ENCODE data around the gene RCSD1.

RCSD1 gene

GRCh38 chr1:167592475-167592874 lies 37.6 kb upstream of the RCSD1 start:
- H4K20me1 ChIP-seq (ENCODE audit: insufficient read depth, low read length): no peaks in the 10 kb centered on the region
- H3K79me2 ChIP-seq (ENCODE audit: insufficient read depth, low read length): no peaks in the 10 kb centered on the region
- no peaks in the 10 kb centered on the region for H3K4me1 ChIP-seq (ENCODE audit: insufficient read depth, low read length)
- H3K4me3 ChIP-seq (ENCODE audit: low read depth in 1 of 2, low read length in 2 of 2): no peak overlapping the region
- no peaks in the 10 kb centered on the region for H3K27me3 ChIP-seq (ENCODE audit: insufficient read depth, low read length, poor library complexity)
- H2AFZ ChIP-seq (ENCODE audit: low read depth, low read length): no peak overlapping the region
- no peak overlapping the region for H3K27ac ChIP-seq (ENCODE audit: low read length)
- ATAC-seq (ENCODE audit: insufficient read depth, low read depth): no peak
- TF ChIP-seq EZH2 (IDR thresholded peaks at IDR 0.05; ENCODE audit: borderline replicate concordance, low read depth, low read length, severe bottlenecking) (no peak), CTCF (IDR thresholded peaks at IDR 0.05; ENCODE audit: borderline replicate concordance, extremely low read depth, low read length, poor library complexity, severe bottlenecking) (no peak)
- DNase-seq: no peak
- no peaks in the 10 kb centered on the region for H3K36me3 ChIP-seq (ENCODE audit: insufficient read depth, low read length)
- H3K9me3 ChIP-seq (ENCODE audit: insufficient read depth, low read length, severe bottlenecking): no peaks in the 10 kb centered on the region
- no peak overlapping the region for H3K9ac ChIP-seq (ENCODE audit: low read depth, low read length)
- no peak overlapping the region for H3K4me2 ChIP-seq (ENCODE audit: insufficient read depth, low read length)

- H3K27ac ChIP-seq (ENCODE audit: low read length): no peak overlapping the region
- H3K36me3 ChIP-seq (ENCODE audit: insufficient read depth, low read length): no peaks in the 10 kb centered on the region
- H3K9me3 ChIP-seq (ENCODE audit: insufficient read depth, low read length, severe bottlenecking): no peaks in the 10 kb centered on the region
- no peaks in the 10 kb centered on the region for H3K27me3 ChIP-seq (ENCODE audit: insufficient read depth, low read length, poor library complexity)
- TF ChIP-seq EZH2 (IDR thresholded peaks at IDR 0.05; ENCODE audit: borderline replicate concordance, low read depth, low read length, severe bottlenecking) (no peak), CTCF (IDR thresholded peaks at IDR 0.05; ENCODE audit: borderline replicate concordance, extremely low read depth, low read length, poor library complexity, severe bottlenecking) (no peak)
- H3K4me2 ChIP-seq (ENCODE audit: insufficient read depth, low read length): no peak overlapping the region
- no peaks in the 10 kb centered on the region for H4K20me1 ChIP-seq (ENCODE audit: insufficient read depth, low read length)
- no peak for DNase-seq
- H3K4me1 ChIP-seq (ENCODE audit: insufficient read depth, low read length): no peaks in the 10 kb centered on the region
- H3K79me2 ChIP-seq (ENCODE audit: insufficient read depth, low read length): no peaks in the 10 kb centered on the region
- no peak for ATAC-seq (ENCODE audit: insufficient read depth, low read depth)
- H3K4me3 ChIP-seq (ENCODE audit: low read depth in 1 of 2, low read length in 2 of 2): no peak overlapping the region
- no peak overlapping the region for H2AFZ ChIP-seq (ENCODE audit: low read depth, low read length)
- no peak overlapping the region for H3K9ac ChIP-seq (ENCODE audit: low read depth, low read length)
These were observed 36.2 kb upstream of the RCSD1 start for GRCh38 chr1:167593860-167594259.

GRCh38 chr1:167594822-167595221 lies 35.2 kb upstream of the RCSD1 start:
- H3K9me3 ChIP-seq (ENCODE audit: insufficient read depth, low read length, severe bottlenecking): no peaks in the 10 kb centered on the region
- no peak overlapping the region for H3K27ac ChIP-seq (ENCODE audit: low read length)
- no peak overlapping the region for H3K4me3 ChIP-seq (ENCODE audit: low read depth in 1 of 2, low read length in 2 of 2)
- no peaks in the 10 kb centered on the region for H3K79me2 ChIP-seq (ENCODE audit: insufficient read depth, low read length)
- no peak for ATAC-seq (ENCODE audit: insufficient read depth, low read depth)
- no peak for DNase-seq
- H3K4me1 ChIP-seq (ENCODE audit: insufficient read depth, low read length): peaks cover 2% of the 10 kb centered on the region
- no peaks in the 10 kb centered on the region for H3K36me3 ChIP-seq (ENCODE audit: insufficient read depth, low read length)
- H4K20me1 ChIP-seq (ENCODE audit: insufficient read depth, low read length): no peaks in the 10 kb centered on the region
- H2AFZ ChIP-seq (ENCODE audit: low read depth, low read length): no peak overlapping the region
- H3K9ac ChIP-seq (ENCODE audit: low read depth, low read length): no peak overlapping the region
- no peak overlapping the region for H3K4me2 ChIP-seq (ENCODE audit: insufficient read depth, low read length)
- no peaks in the 10 kb centered on the region for H3K27me3 ChIP-seq (ENCODE audit: insufficient read depth, low read length, poor library complexity)
- TF ChIP-seq CTCF (IDR thresholded peaks at IDR 0.05; ENCODE audit: borderline replicate concordance, extremely low read depth, low read length, poor library complexity, severe bottlenecking) (no peak), EZH2 (IDR thresholded peaks at IDR 0.05; ENCODE audit: borderline replicate concordance, low read depth, low read length, severe bottlenecking) (no peak)
